BE2C (cell line): ENCODE data around the gene BNIP3.

ENCODE experiments used
- DNase-seq: peaks from one replicate; pipeline ENCODE4 v3.0.0-alpha.2; 2020
- H3K27me3 ChIP-seq: fragments of 250-450 bp; sonication (Bioruptor Pico); 2 replicates; pipeline ENCODE4 v1.5.1; 2020; ENCODE audit warnings: mild to moderate bottlenecking
- H3K36me3 ChIP-seq: fragments of 250-450 bp; sonication (Bioruptor Pico); 2 replicates; pipeline ENCODE4 v1.5.1; 2020; ENCODE audit warnings: mild to moderate bottlenecking
- H3K4me1 ChIP-seq: fragments of 250-450 bp; sonication (Bioruptor Pico); 2 replicates; pipeline ENCODE4 v1.5.1; 2020
- H3K4me3 ChIP-seq: 2 replicates; pipeline ENCODE4 v1.5.1; 2011; ENCODE audit warnings: low read depth, low read length
- H3K9me3 ChIP-seq: fragments of 250-450 bp; sonication (Bioruptor Pico); 2 replicates; pipeline ENCODE4 v1.5.1; 2020
- CTCF ChIP-seq: IDR thresholded peaks from 2 replicates; pipeline ENCODE4 v1.5.1; 2012; ENCODE audit warnings: mild to moderate bottlenecking, low read depth, low read length

BNIP3 gene

GRCh38 chr10:131942455-131942854, 39.3 kb downstream of the BNIP3 start:
- no peak for TF ChIP-seq CTCF
- Histone ChIP-seq H3K9me3 (no peaks in the 10 kb centered on the region), H3K36me3 (peaks cover 44% of the 10 kb centered on the region), H3K4me3 (no peak overlapping the region), H3K27me3 (no peaks in the 10 kb centered on the region), H3K4me1 (no peaks in the 10 kb centered on the region)
- DNase-seq, result no peak

- no peaks in the 10 kb centered on the region for H3K27me3 ChIP-seq
- peaks cover 26% of the 10 kb centered on the region for H3K36me3 ChIP-seq
Measured at GRCh38 chr10:131938681-131939080, 43.0 kb downstream of the BNIP3 start.

GRCh38 chr10:131937836-131938235, 43.9 kb downstream of the BNIP3 start:
- Histone ChIP-seq H3K4me1 (no peaks in the 10 kb centered on the region), H3K27me3 (no peaks in the 10 kb centered on the region), H3K9me3 (no peaks in the 10 kb centered on the region), H3K4me3 (no peak overlapping the region), H3K36me3 (peaks cover 26% of the 10 kb centered on the region)
- DNase-seq, result no peak
- TF ChIP-seq CTCF, result no peak

More at GRCh38 chr10:131938681-131939080, 43.0 kb downstream of the BNIP3 start:
- Histone ChIP-seq H3K9me3 (no peaks in the 10 kb centered on the region), H3K4me3 (no peak overlapping the region), H3K4me1 (no peaks in the 10 kb centered on the region)
- no peak for DNase-seq
- TF ChIP-seq CTCF, result no peak

- Histone ChIP-seq H3K4me3 (no peak overlapping the region), H3K4me1 (no peaks in the 10 kb centered on the region), H3K27me3 (no peaks in the 10 kb centered on the region), H3K36me3 (peaks cover 22% of the 10 kb centered on the region), H3K9me3 (no peaks in the 10 kb centered on the region; the same call in 1 of the 2 replicates)
- no peak for TF ChIP-seq CTCF
- DNase-seq, result no peak
Measured at GRCh38 chr10:131936736-131937135, 45.0 kb downstream of the BNIP3 start.

GRCh38 chr10:131936294-131936693, 45.4 kb downstream of the BNIP3 start:
- H3K36me3 ChIP-seq, result peaks cover 19% of the 10 kb centered on the region
- no peak overlapping the region for H3K4me3 ChIP-seq
- no peaks in the 10 kb centered on the region for H3K4me1 ChIP-seq
- H3K9me3 ChIP-seq, result no peaks in the 10 kb centered on the region; the same call in 1 of the 2 replicates
- DNase-seq, result no peak
- no peak for TF ChIP-seq CTCF
- H3K27me3 ChIP-seq, result no peaks in the 10 kb centered on the region

GRCh38 chr10:131935260-131935659, 46.5 kb downstream of the BNIP3 start:
- H3K4me1 ChIP-seq, result no peaks in the 10 kb centered on the region
- H3K36me3 ChIP-seq, result peaks cover 11% of the 10 kb centered on the region
- H3K9me3 ChIP-seq, result no peaks in the 10 kb centered on the region; the same call in 1 of the 2 replicates
- no peak overlapping the region for H3K4me3 ChIP-seq
- DNase-seq, result no peak
- no peak for TF ChIP-seq CTCF
- no peaks in the 10 kb centered on the region for H3K27me3 ChIP-seq
